ENCODE results near the gene WDR31.

Gene WDR31

GRCh38 chr9:113363336-113363735 lies 23.3 kb upstream of the WDR31 start:
- no peak overlapping the region for H3K4me3 ChIP-seq (replicated peaks in 1 of 2; ENCODE audit: low read depth in 2 of 2, low read length in 2 of 2)
- TF ChIP-seq CTCF (IDR thresholded peaks at IDR 0.05; ENCODE audit: low read depth, low read length) = no peak
- no peak for DNase-seq (ENCODE audit: low read depth in 2 of 2)

- no peak overlapping the region for H3K4me3 ChIP-seq (replicated peaks in 1 of 2; ENCODE audit: low read depth in 2 of 2, low read length in 2 of 2)
- no peak for TF ChIP-seq CTCF (IDR thresholded peaks at IDR 0.05; ENCODE audit: low read depth, low read length)
- peak; percentile 49 to 63 for DNase-seq (ENCODE audit: low read depth in 2 of 2)
Measured at GRCh38 chr9:113361304-113362018, 21.4 kb upstream of the WDR31 start.

DNA sequence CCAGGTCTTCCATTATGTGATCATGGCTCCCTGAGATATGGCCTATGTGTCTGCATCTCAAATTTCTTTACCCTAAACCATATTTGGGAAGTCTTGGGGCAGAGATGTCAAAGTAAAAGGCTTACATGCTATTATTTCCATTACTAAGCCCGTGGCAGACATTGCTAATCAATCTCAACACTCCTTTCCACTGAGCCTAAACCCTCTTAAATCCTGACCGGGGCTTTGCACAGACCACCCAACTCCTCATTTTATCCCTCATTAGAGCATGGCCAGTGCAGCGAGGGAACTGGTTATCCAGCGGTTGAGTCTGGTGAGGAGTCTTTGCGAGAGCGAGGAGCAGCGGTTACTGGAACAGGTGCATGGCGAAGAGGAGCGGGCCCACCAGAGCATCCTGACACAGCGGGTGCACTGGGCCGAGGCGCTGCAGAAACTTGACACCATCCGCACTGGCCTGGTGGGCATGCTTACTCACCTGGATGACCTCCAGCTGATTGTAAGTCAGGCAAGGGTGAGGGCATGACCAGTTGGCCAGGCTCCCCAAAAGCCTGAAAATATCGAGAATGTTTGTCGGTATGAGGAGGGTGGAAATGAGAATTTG lies 20.3 kb upstream of the WDR31 start:
- DNase-seq (ENCODE audit: low read depth in 2 of 2) = no peak
- TF ChIP-seq CTCF (IDR thresholded peaks at IDR 0.05; ENCODE audit: low read depth, low read length) = no peak
- no peak overlapping the region for H3K4me3 ChIP-seq (replicated peaks in 1 of 2; ENCODE audit: low read depth in 2 of 2, low read length in 2 of 2)

GRCh38 chr9:113359385-113359784 lies 19.3 kb upstream of the WDR31 start:
- no peak overlapping the region for H3K4me3 ChIP-seq (replicated peaks in 1 of 2; ENCODE audit: low read depth in 2 of 2, low read length in 2 of 2)
- DNase-seq (ENCODE audit: low read depth in 2 of 2) = no peak
- no peak for TF ChIP-seq CTCF (IDR thresholded peaks at IDR 0.05; ENCODE audit: low read depth, low read length)

- TF ChIP-seq CTCF (IDR thresholded peaks at IDR 0.05; ENCODE audit: low read depth, low read length) = no peak
- DNase-seq (ENCODE audit: low read depth in 2 of 2) = no peak
- H3K4me3 ChIP-seq (replicated peaks in 1 of 2; ENCODE audit: low read depth in 2 of 2, low read length in 2 of 2) = no peak overlapping the region
Measured at GRCh38 chr9:113356686-113357292, 16.7 kb upstream of the WDR31 start.

- H3K4me3 ChIP-seq (replicated peaks in 1 of 2; ENCODE audit: low read depth in 2 of 2, low read length in 2 of 2) = no peak overlapping the region
- DNase-seq (ENCODE audit: low read depth in 2 of 2) = peak; percentile 35 to 43
- TF ChIP-seq CTCF (IDR thresholded peaks at IDR 0.05; ENCODE audit: low read depth, low read length) = no peak
Measured at GRCh38 chr9:113355040-113355596, 15.0 kb upstream of the WDR31 start.
